ENCODE data around the gene ZNF212.

DNA sequence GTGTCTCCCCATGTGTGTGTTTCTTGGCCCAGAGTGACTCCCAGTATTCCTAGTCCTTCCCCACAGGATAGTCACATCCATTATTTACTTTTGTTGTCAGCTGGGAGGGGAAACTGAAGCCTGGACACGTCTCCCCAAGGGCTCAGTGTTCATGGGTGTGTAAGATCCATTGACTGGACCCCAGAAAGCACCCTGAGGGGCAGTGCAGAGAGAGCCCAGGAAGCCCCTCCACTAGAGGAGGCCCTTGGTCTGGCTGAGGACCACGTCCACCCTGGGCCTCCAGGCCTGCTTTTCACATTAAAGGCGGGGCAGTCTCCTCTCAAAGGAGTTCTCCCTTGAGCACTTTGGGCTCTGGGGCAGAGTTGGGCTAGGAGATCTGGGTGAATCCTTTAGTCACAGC is 43.9 kb downstream of the ZNF212 start:
- TF ChIP-seq YY1 (IDR thresholded peaks at IDR 0.05; ENCODE audit: insufficient read depth, insufficient read length) (no peak), SUZ12 (IDR thresholded peaks at IDR 0.05; ENCODE audit: extremely low read depth, insufficient read depth, insufficient read length) (no peak), ZNF274 (IDR thresholded peaks at IDR 0.05; ENCODE audit: low read depth, low read length) (no peak)

Data from NT2/D1 (cell line).